HG02943 (cell line): ENCODE measurements around the gene ZNF592.
"Not testable (repeated sequence)": the region's sequence is repeated elsewhere in the genome, so short reads cannot be mapped to it uniquely, and the experiment has no call there.

Source experiments
- ATAC-seq: cut with Tn5 transposase; IDR thresholded peaks from one replicate; pipeline ENCODE4 v1.9.1; 2021; ENCODE audit warnings: mild to moderate bottlenecking, low read depth, moderate library complexity; ENCODE audit not compliant: unreplicated experiment

The ZNF592 gene

GRCh38 chr15:84747416-84748273 is 747 bp upstream of the ZNF592 start:
- peak; percentile 40 for ATAC-seq

- no peak for ATAC-seq
Measured at GRCh38 chr15:84749111-84749991, 959 bp downstream of the ZNF592 start.

DNA sequence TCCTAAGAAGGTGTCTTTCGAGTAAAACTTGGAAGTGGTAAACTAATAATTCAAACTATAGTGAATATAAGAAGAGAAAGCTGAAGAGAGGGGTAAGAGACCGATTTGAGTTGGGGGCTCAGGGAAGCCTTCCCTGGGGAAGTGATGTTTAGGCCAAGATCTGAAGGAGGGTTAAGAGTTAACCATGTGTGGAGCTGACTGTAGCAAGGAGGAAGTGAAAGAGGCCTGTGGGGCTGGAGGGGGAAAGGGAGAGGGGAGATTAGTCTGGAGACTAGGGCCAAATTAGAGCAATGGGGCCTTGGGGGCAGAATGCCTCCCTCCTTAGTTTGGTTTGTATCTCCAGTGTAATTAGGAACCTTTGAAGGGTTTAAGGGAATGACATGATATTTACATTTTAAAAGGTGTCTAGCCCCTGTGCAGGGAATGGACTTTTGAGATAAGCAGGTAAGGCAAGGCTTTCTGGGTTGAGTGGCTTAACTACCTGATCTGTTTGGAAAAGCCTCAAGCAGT is 2.2 kb downstream of the ZNF592 start:
- ATAC-seq = no peak

DNA sequence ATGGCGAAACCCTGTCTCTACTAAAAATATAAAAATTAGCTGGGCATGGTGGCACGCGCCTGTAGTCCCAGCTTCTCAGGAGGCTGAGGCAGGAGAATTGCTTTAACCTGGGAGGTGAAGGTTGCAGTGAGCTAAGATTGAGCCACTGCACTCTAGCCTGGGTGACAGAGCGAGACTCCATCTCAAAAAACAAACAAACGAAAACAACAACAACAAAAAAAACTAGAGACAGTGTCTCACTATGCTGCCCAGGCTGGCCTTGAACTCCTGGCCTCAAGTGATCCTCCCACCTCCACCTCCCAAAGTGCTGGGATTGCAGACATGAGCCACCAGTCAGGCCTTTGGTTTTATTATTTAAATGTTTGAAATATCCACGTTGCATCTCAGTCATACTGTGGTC is 3.3 kb downstream of the ZNF592 start:
- ATAC-seq = not testable (repeated sequence)

DNA sequence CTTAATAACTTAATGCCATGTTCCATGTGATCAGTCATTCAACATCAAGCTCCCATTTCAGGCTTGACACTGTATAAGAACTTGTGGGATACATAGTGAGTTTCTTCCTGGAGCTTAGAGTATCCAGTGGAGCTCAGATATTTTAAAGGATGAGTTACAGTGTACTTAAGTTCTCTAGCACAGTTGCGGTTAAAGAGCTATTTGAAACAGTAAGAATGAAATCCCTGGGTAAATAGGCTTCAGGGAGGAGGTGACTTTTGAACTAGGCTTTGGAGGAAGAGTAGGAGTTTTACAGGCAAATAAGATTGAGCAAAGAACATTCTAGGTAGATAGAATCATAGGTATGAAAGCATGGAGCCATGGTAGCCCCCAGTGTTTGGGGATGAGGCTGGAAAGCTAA is 3.8 kb downstream of the ZNF592 start:
- ATAC-seq = no peak

- no peak for ATAC-seq
Measured at GRCh38 chr15:84752700-84753099, 4.3 kb downstream of the ZNF592 start.

DNA sequence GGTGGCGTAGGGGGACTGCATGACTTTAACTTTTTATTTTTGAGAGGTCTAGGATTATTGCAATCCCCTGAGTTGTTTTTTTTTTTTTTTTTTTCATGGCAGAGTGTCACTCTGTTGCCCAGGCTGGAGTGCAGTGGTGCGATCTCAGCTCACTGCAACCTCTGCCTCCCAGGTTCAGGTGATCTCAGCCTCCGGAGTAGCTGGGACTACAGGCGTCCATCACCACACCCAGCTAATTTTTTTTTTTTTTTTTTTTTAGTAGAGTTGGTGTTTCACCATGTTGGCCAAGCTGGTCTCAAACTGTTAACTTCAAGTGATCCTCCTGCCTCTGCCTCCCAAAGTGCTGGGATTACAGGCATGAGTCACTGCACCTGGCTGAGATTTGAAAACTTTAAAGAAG is 6.5 kb downstream of the ZNF592 start:
- not testable (repeated sequence) for ATAC-seq

DNA sequence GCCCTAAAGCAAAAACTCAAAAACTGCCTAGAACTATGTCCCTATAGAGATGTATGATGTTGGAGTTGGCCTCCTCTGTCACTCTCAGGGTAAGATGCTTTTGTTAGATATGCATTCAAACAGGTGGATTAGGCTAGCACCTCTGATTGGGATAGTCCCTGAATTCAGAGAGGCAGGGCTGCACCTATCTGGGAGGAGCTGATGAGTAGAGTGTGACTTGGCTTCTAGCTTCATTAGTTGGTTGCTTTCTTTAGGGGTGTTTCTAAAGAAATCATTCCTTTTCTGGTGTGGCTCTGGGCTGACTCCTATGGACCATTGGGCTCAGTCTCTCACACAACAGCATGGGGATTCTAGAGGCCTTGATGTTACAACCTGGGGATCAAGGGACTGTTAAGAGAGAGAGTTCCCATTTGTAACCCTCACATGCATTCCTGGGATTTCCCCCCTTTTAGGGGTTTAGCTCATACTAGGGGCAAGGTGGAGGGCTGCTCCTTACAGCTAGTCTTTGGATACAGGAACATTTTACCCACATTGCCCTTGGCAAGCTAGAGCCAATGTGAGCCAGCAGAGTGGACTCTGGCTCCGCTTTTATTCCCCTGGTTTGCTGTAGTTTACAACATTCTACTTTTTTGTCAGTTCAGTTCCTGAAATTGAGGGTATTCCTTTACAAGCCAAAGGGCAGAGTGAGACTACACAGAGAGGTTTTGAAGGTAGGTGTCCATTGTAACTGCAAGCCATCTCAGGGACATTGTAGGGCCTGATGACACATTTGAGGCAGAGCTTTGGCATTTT is 7.5 kb downstream of the ZNF592 start:
- ATAC-seq = no peak

- ATAC-seq = no peak
Measured at GRCh38 chr15:84759018-84759417, 10.6 kb downstream of the ZNF592 start.

- ATAC-seq = no peak
Measured at GRCh38 chr15:84760219-84760618, 11.8 kb downstream of the ZNF592 start.

- no peak for ATAC-seq
Measured at GRCh38 chr15:84761607-84762131, 13.3 kb downstream of the ZNF592 start.

DNA sequence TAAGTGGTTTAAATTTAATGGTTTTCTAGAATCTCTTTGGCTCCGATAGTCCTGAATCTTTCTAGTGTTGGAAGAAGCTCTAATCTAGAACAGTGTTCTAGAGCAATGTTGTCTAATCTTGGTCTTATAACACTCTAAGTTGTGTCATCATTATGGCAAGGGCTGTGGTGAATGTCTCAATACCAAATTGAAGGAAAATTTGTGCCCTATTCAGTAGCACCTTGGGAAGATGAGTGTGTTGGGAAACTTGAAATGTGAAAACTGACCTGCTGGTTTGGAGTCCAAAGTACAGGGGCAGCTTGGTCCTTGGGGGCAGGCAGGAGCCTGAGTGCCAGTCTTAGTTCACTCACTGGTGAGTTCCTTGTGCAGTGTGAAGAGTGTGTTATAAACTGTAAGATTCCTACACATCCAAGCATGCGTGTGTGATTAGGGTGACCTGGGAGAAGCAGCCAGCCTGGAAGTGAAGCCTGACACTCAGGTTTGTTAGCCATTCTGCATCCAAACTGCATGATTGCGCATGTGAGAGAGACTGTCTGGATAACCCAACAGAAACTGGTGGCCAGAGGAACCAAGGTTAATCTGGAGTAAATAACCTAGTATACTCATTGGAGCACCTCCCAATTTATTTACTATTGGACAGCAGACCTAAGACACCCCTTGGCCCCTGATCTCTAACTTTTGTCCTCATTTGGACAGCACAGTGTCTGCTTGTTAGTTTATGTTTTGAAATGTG is 14.6 kb downstream of the ZNF592 start:
- ATAC-seq = no peak

DNA sequence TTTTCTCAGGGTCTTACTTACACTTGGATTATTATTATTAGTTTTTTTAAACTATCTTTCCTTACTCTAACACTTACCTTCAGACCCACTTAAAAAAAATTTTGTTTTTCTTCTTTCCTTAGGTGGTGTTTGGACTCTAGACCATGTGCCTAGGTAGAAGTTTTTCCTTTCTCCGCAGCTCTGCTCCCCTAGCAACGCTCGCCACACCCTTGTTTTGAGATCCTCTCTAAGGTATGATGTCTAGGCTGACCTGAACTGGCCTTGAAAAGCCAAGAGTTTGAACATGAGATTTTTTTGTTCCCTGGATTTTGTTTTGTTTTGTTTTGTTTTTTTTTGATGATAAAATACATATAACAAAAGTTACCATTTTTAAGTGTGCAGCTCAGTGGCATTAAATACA is 16.2 kb downstream of the ZNF592 start:
- no peak for ATAC-seq

GRCh38 chr15:84764989-84765388 is 16.6 kb downstream of the ZNF592 start:
- no peak for ATAC-seq

- no peak for ATAC-seq
Measured at GRCh38 chr15:84765675-84766074, 17.3 kb downstream of the ZNF592 start.

DNA sequence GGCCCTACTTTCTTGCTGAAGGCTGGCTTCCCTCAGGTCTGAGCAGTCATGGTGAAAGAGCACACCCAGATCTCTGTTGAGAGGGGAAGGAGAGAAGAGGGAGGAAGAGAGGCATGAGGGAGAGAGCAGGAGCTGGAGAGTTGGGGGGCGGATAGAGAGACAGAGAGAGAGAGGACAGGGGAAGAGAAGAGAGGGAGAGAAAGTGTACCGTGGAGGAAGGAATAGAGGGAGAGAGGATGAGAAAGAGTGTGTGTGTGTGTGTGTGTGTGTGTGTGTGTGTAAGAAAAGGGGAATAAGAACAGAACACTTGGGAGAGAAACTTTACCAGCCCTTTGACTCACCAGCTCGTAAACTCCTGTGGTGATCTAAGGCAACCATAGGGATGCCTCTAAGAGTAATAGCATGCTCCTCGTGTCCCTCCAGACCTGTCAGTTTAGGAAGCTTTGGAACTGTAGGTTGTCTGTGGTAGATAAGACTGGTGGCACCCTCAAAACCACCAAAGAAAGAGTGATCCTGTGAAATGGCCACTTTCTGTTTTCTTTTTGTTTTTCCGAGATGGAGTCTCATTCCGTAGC is 18.2 kb downstream of the ZNF592 start:
- ATAC-seq = no peak

DNA sequence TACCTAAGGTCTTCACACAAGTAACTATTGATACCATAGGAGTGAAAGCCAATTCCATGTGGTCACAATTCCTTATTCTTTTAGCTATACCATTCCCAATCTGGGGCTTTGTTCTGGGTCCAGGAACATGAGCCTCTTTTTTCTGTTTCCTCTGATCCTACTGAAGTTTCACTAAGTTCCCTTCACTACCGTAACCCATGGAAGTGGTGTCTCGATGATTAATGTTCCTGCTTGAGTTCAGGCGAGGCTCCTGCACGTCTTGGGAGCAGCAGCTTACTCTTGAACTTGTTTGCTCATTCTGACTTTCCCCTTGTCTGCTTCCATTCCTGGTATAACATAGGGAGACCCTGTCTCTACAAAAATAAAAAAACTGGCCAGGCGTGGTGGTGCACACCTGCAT is 23.6 kb downstream of the ZNF592 start:
- ATAC-seq = no peak

DNA sequence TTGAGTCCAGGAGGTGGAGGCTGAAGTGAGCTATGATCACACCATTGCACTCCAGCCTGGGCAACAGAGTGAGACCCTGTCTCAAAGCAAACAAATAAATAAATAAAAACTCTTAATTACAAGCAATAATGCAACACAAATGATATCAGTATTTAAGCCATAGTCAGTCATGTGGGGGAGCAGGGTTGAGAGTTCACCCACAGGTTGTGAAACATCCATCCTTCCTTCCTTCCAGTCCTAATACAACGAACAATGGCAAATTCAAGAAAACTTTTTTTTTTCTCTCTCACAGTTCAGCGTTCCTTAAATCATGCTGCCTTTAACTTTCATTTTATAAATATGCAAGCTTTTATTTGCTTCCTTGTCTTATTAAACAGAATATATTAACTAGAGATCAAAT is 24.1 kb downstream of the ZNF592 start:
- no peak for ATAC-seq

DNA sequence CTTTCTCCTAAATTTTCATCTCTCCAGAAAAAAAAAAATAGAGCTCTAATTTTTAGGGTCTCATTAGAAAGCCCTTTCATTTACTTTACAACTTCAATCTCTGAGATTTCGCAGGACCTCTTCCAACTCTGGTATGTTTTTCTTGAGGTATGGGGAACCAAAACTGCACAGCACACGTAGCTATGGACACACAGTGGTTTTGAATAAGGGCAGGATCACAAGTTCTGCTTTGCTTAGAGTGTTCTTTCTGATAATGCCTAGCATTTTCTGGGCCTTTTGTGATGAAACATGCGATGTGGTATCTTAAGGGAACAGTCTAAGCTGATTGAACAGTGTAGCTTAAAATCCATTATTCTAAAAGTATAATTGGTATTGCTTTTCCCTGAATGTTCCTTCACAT is 25.3 kb downstream of the ZNF592 start:
- no peak for ATAC-seq
